ENCODE results near the gene AMFR. TPM values are rescaled to one million over a fixed set of nuclear protein-coding genes. Genes with fewer than 3 reads are reported as not detected.

AMFR gene
- polyA plus RNA-seq, 4 donors, result 55.9 to 75.1 (median 64.8) TPM

Other genes with a start within 250 kb of the AMFR start
- 1 to 10 TPM in 2 of 4 donors, under 1 TPM in 2; 0.81 to 8.2 (median 3.2) TPM for gene GNAO1, start 234.1 kb downstream of the AMFR start, polyA plus RNA-seq
- gene NUDT21, start 25.8 kb upstream of the AMFR start, polyA plus RNA-seq, result 10 to 100 TPM; 27.5 to 92.4 (median 51.0) TPM
- gene OGFOD1, start 26.0 kb upstream of the AMFR start, polyA plus RNA-seq, result 10 to 100 TPM in 2 of 4 donors, 1 to 10 TPM in 2; 5.9 to 30.2 (median 12.0) TPM
- gene BBS2, start 94.5 kb upstream of the AMFR start, polyA plus RNA-seq, result 10 to 100 TPM; 14.3 to 32.1 (median 20.0) TPM
- gene MT4, start 139.5 kb upstream of the AMFR start, polyA plus RNA-seq, result not detected
- 1 to 10 TPM in 1 of 4 donors, under 1 TPM in 1, not detected in 2; 0.72 to 5.4 TPM for gene MT3, start 164.0 kb upstream of the AMFR start, polyA plus RNA-seq
- gene MT2A, start 183.0 kb upstream of the AMFR start, polyA plus RNA-seq, result 100 to 1,000 TPM; 133 to 464 (median 194) TPM
- 100 to 1,000 TPM in 2 of 4 donors, 10 to 100 TPM in 2; 75.0 to 194 (median 119) TPM for gene MT1E, start 200.2 kb upstream of the AMFR start, polyA plus RNA-seq
- gene MT1M, start 207.1 kb upstream of the AMFR start, polyA plus RNA-seq, result 100 to 1,000 TPM in 1 of 4 donors, 10 to 100 TPM in 1, 1 to 10 TPM in 2; 3.5 to 106 (median 8.6) TPM
- gene MT1A, start 213.1 kb upstream of the AMFR start, polyA plus RNA-seq, result 100 to 1,000 TPM in 1 of 4 donors, 10 to 100 TPM in 2, 1 to 10 TPM in 1; 1.3 to 240 (median 21.3) TPM
- gene MT1B, start 226.3 kb upstream of the AMFR start, polyA plus RNA-seq, result not detected
- 100 to 1,000 TPM in 1 of 4 donors, 10 to 100 TPM in 3; 13.4 to 189 (median 29.1) TPM for gene MT1F, start 232.4 kb upstream of the AMFR start, polyA plus RNA-seq
- 1,000 to 10,000 TPM in 1 of 4 donors, 100 to 1,000 TPM in 3; 193 to 1,801 (median 342) TPM for gene MT1G, start 242.5 kb upstream of the AMFR start, polyA plus RNA-seq
- gene MT1H, start 244.3 kb upstream of the AMFR start, polyA plus RNA-seq, result 100 to 1,000 TPM in 1 of 4 donors, 10 to 100 TPM in 2, 1 to 10 TPM in 1; 3.6 to 930 (median 62.8) TPM